ENCODE measurements around the gene STX8.

Gene STX8

DNA sequence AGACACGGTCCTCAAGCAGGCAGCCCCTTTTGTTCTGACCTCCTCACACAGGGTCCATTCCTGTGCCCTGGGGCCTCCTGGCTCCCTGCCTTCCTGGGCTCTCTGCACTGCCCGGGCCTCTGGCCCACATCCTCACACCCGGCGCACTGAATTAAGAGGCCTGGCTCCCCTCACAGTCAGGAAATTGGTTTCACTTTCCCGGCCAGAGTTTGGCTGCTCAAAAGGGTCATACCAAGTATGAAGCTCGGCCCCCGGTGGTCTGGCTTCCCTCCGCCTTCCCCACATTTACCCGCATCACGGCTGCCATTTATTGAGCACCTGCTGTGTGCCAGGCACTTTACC is 334.3 kb downstream of the STX8 start:
- Mint-ChIP-seq H3K36me3 (no peaks in the 10 kb centered on the region), H3K27ac (peak overlapping the region; percentile 78), H3K4me3 (peak overlapping the region; percentile 70), H3K4me1 (peaks cover 18% of the 10 kb centered on the region), H3K9me3 (no peaks in the 10 kb centered on the region)
- no peak for DNase-seq (ENCODE audit: low spot score in 2 of 2)
- no peak for ATAC-seq

DNA sequence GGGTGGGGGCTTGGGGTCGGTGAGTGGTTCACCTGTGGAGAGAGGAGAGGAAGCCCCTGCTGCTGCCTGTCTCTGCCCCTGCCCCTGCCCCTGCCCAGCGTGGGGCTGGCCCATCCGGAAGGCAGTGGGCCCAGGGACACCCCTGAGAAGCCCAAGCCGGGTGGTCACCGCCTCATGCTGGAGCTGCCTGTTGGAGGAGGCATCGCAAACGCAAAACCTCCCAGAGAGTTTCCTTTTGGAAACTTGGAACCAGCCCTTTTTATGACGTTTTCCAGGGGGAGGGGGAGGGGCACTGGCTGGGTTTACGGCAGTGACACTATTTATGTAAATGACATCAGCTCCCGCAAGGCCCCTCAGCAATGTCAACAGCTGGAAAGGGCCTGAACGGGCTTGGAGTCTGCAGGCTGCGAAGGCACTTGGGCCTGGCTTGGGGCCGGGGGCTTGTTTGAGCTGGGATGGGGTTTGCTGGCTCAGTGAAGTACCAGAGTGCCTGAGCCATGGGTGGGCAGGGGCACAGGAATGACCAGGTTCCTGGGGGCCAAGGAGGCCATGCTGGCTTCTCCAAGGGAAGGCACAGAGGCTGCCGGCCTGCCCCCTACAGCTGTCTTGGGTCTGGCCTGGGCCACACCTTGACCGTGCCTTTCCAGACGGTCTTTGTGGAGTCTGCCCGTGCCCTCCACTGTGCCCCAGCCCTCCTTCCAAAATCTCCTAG is 334.8 kb downstream of the STX8 start:
- Mint-ChIP-seq H3K4me3 (peak overlapping the region; percentile 70), H3K27ac (peak overlapping the region; percentile 78), H3K36me3 (no peaks in the 10 kb centered on the region), H3K4me1 (peaks cover 18% of the 10 kb centered on the region), H3K9me3 (no peaks in the 10 kb centered on the region)
- no peak for DNase-seq (ENCODE audit: low spot score in 2 of 2)
- ATAC-seq, result no peak

- Mint-ChIP-seq H3K36me3 (no peaks in the 10 kb centered on the region), H3K27ac (no peak overlapping the region), H3K4me3 (peak overlapping the region; percentile 70), H3K9me3 (no peaks in the 10 kb centered on the region), H3K4me1 (peaks cover 18% of the 10 kb centered on the region)
- DNase-seq (ENCODE audit: low spot score in 2 of 2), result peak; percentile 66 to 81
- peak; percentile 84 for ATAC-seq
Observed at GRCh38 chr17:9239793-9240658, 335.6 kb downstream of the STX8 start.

DNA sequence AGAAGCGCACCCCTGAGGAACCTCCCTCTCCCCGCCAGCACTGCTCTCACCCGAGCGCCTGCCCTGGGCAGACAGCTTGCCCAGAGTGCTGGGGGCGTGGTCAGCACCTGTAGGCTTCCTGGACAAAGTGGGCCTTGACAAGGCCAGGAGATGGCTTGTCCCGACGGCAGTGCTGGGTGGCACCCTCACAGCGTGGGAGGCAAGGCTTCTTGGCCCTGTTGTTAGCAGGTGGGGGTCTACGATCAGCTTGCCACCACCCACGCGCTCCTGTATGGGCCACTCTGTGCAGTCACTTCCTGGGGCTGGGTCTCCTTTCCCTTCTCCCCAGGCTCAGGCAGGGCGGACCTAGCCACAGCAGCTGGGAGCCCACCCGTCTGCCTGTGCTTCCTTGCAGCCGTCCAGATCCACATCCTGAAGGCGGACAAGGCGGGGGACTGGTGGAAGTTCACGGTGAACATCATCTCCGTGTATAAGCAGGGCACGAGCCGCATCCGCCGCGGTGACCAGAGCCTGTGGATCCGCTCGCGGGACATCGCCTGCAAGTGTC is 336.3 kb downstream of the STX8 start:
- DNase-seq (ENCODE audit: low spot score in 2 of 2), result peak in 1 of 2 donors; percentile 12
- H3K36me3 Mint-ChIP-seq, result no peaks in the 10 kb centered on the region
- ATAC-seq, result peak; percentile 2
- peak overlapping the region; percentile 70 for H3K4me3 Mint-ChIP-seq
- peaks cover 18% of the 10 kb centered on the region for H3K4me1 Mint-ChIP-seq
- no peak overlapping the region for H3K27ac Mint-ChIP-seq
- H3K9me3 Mint-ChIP-seq, result no peaks in the 10 kb centered on the region

- ATAC-seq, result no peak
- H3K9me3 Mint-ChIP-seq, result no peaks in the 10 kb centered on the region
- H3K36me3 Mint-ChIP-seq, result no peaks in the 10 kb centered on the region
- H3K27ac Mint-ChIP-seq, result no peak overlapping the region
- H3K4me3 Mint-ChIP-seq, result peak overlapping the region; percentile 70
- peaks cover 18% of the 10 kb centered on the region for H3K4me1 Mint-ChIP-seq
- DNase-seq (ENCODE audit: low spot score in 2 of 2), result no peak
Observed at GRCh38 chr17:9238340-9239245, 337.0 kb downstream of the STX8 start.

DNA sequence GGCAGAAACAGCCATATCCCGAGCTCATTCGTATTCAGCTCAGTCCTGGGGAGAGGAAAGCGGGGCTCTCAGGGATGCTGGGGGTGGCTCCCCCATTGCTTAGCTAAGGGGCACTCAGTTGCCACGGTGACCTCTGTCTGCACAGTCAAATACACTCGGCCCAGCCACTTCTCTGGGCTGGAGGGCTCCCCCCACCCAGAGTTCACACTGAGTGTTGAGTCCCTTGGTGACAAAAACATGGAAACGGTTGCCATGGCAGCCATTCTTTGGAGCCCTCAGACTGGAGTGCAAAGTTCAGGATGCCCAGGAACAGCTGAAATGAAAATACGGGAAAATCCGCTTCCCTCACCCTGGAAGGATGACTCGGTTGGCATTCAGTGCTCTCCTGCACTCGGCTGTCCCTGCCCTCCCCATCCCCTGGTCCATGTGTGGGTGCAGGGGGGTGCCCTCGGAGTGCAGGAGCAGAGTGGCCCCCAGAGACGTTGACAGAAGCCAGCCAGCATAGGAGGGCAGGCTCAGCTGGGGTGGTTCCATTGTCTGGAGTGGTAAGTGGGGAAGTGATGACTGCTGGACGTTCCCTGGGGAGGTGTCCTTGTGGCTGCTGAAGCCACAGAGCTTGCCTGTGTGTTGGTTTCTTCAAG is 337.8 kb downstream of the STX8 start:
- H3K36me3 Mint-ChIP-seq, result no peaks in the 10 kb centered on the region
- no peaks in the 10 kb centered on the region for H3K9me3 Mint-ChIP-seq
- H3K27ac Mint-ChIP-seq, result no peak overlapping the region
- no peak overlapping the region for H3K4me3 Mint-ChIP-seq
- peaks cover 18% of the 10 kb centered on the region for H3K4me1 Mint-ChIP-seq
- ATAC-seq (no peak), DNase-seq (ENCODE audit: low spot score in 2 of 2) (no peak)

DNA sequence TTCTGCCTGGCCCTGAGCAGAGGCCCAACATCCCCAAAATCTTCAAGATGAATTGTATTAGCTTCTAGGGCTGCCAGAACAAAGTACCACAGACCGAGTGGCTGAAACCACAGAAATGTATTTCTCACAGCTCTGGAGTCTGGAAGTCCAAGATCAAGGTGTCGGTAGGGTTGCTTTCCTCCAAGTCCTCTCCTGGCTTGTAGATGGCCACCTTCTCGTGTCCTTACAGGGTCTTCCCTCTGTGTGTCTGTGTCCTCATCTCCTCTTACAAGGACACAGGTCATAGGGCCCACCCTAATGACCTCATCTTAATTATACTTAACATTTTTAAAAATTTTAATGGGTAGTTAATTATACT is 338.6 kb downstream of the STX8 start:
- ATAC-seq, result no peak
- H3K4me1 Mint-ChIP-seq, result peaks cover 18% of the 10 kb centered on the region

GRCh38 chr17:9236286-9237052 is 339.2 kb downstream of the STX8 start:
- H3K36me3 Mint-ChIP-seq, result no peaks in the 10 kb centered on the region
- ATAC-seq (no peak), DNase-seq (ENCODE audit: low spot score in 2 of 2) (no peak)
- no peak overlapping the region for H3K27ac Mint-ChIP-seq
- H3K9me3 Mint-ChIP-seq, result no peaks in the 10 kb centered on the region
- no peak overlapping the region for H3K4me3 Mint-ChIP-seq
- peaks cover 15% of the 10 kb centered on the region for H3K4me1 Mint-ChIP-seq

More for the DNA sequence above, 338.6 kb downstream of the STX8 start:
- no peak overlapping the region for H3K4me3 Mint-ChIP-seq
- no peaks in the 10 kb centered on the region for H3K9me3 Mint-ChIP-seq
- H3K27ac Mint-ChIP-seq, result no peak overlapping the region
- DNase-seq (ENCODE audit: low spot score in 2 of 2), result no peak
- no peaks in the 10 kb centered on the region for H3K36me3 Mint-ChIP-seq

- H3K4me3 Mint-ChIP-seq, result no peak overlapping the region
- ATAC-seq (peak; percentile 31), DNase-seq (ENCODE audit: low spot score in 2 of 2) (no peak)
- no peaks in the 10 kb centered on the region for H3K9me3 Mint-ChIP-seq
- H3K4me1 Mint-ChIP-seq, result peaks cover 12% of the 10 kb centered on the region
- no peak overlapping the region for H3K27ac Mint-ChIP-seq
- no peaks in the 10 kb centered on the region for H3K36me3 Mint-ChIP-seq
Observed at GRCh38 chr17:9235346-9235745, 340.3 kb downstream of the STX8 start.

- peaks cover 10% of the 10 kb centered on the region for H3K4me1 Mint-ChIP-seq
- no peak for ATAC-seq
- DNase-seq (ENCODE audit: low spot score in 2 of 2), result no peak
- H3K36me3 Mint-ChIP-seq, result no peaks in the 10 kb centered on the region
- no peak overlapping the region for H3K27ac Mint-ChIP-seq
- no peak overlapping the region for H3K4me3 Mint-ChIP-seq
- no peaks in the 10 kb centered on the region for H3K9me3 Mint-ChIP-seq
Observed at GRCh38 chr17:9234389-9234945, 341.2 kb downstream of the STX8 start.

- H3K9me3 Mint-ChIP-seq, result no peaks in the 10 kb centered on the region
- H3K4me1 Mint-ChIP-seq, result peaks cover 3% of the 10 kb centered on the region
- no peaks in the 10 kb centered on the region for H3K36me3 Mint-ChIP-seq
- no peak overlapping the region for H3K4me3 Mint-ChIP-seq
- H3K27ac Mint-ChIP-seq, result no peak overlapping the region
- no peak for ATAC-seq
- DNase-seq (ENCODE audit: low spot score in 2 of 2), result no peak
Observed at GRCh38 chr17:9233761-9234160, 341.9 kb downstream of the STX8 start.

DNA sequence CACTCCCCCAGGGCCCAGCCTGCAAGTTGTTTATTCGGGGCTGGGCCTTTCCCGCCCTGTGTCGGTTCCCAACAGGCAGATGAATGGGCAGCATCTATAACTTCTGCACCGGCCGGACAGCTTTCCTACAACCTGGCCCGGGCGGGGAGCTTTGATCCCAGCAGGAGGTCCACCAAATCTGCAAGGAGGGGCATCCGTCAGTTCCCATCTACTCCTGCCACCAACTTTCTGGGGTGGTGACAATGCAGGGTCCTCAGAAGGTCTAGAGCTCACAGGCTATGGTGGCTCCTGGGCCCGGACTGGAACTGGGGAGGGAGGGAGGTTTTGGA is 342.4 kb downstream of the STX8 start:
- ATAC-seq (no peak), DNase-seq (ENCODE audit: low spot score in 2 of 2) (no peak)
- Mint-ChIP-seq H3K36me3 (no peaks in the 10 kb centered on the region), H3K4me3 (no peak overlapping the region), H3K9me3 (no peaks in the 10 kb centered on the region), H3K4me1 (no peaks in the 10 kb centered on the region), H3K27ac (no peak overlapping the region)

- H3K9me3 Mint-ChIP-seq, result no peaks in the 10 kb centered on the region
- H3K4me1 Mint-ChIP-seq, result no peaks in the 10 kb centered on the region
- H3K36me3 Mint-ChIP-seq, result no peaks in the 10 kb centered on the region
- H3K4me3 Mint-ChIP-seq, result no peak overlapping the region
- H3K27ac Mint-ChIP-seq, result no peak overlapping the region
- DNase-seq (ENCODE audit: low spot score in 2 of 2), result no peak
- ATAC-seq, result no peak
Observed at GRCh38 chr17:9232591-9233270, 342.9 kb downstream of the STX8 start.

DNA sequence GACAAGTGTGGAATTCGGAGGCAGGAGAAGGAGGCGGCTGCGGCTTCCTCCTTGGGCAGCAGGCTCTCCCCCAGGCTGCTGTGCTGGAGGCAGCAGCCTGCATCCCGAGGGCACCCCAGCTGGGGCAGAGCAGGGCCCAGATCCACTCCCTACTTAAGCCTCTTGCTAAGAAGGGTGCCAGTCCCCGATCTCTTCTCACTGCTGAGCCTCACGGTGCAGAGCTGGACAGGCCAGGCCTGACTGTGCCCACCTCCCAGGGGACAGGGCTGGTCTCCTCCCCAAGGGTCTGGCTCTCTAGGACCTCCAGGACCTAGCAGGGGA is 343.5 kb downstream of the STX8 start:
- Mint-ChIP-seq H3K36me3 (no peaks in the 10 kb centered on the region), H3K27ac (no peak overlapping the region)
- ATAC-seq, result no peak

More for the DNA sequence above, 343.5 kb downstream of the STX8 start:
- DNase-seq (ENCODE audit: low spot score in 2 of 2), result no peak
- H3K9me3 Mint-ChIP-seq, result no peaks in the 10 kb centered on the region
- no peaks in the 10 kb centered on the region for H3K4me1 Mint-ChIP-seq
- no peak overlapping the region for H3K4me3 Mint-ChIP-seq

Measured in stimulated activated effector memory CD8-positive, alpha-beta T cell treated with anti-CD3 and anti-CD28 coated beads, Interleukin-12 subunit alpha, Interleukin-12 subunit beta, amount 100 ng/mL, for 72 hours (primary cell).